ENCODE measurements around the gene IL17REL. TPM values are rescaled to one million over a fixed set of nuclear protein-coding genes. Genes with fewer than 3 reads are reported as not detected.
"Not testable (repeated sequence)": the region's sequence is repeated elsewhere in the genome, so short reads cannot be mapped to it uniquely, and the experiment has no call there.

Gene IL17REL
- total and polyA plus RNA-seq, 10 of the 15 experiments (the other 5 are each of a cell fraction or from before 2014, with no cell fraction given): 0.03 TPM; not detected in 9

DNA sequence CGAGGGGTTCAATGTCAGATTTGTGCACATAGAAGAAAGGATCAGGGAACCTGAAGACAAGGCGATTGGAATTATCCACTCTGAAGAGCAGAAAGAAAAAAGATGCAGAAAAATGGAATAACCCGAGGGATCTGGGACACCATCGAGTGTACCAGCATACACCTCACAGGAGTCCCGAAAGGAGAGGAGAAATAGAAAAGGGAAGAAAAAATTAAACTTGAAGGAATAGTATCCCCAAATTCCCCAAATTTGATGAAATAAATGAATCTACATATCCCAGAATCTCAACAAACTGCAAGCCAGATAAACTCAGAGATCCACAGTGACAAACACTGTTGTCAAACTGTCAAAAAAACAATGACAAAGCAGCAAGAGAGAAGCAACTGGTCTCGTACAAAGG is 21.4 kb downstream of the IL17REL start:
- Histone ChIP-seq H3K27me3 (replicated peaks in 1 of 2; ENCODE audit: control insufficient read depth in 2 of 2, insufficient read depth in 2 of 2, low read length in 1 of 2) (no peaks in the 10 kb centered on the region; a peak in 1 of 4 replicates), H3K36me3 (ENCODE audit: control insufficient read depth in 2 of 2, insufficient read depth in 2 of 2, low read length in 1 of 2) (no peaks in the 10 kb centered on the region), H3K4me3 (no peak overlapping the region), H4K20me1 (ENCODE audit: control insufficient read depth, insufficient read depth) (no peaks in the 10 kb centered on the region), H3K9ac (ENCODE audit: control insufficient read depth, insufficient read depth, low read length) (no peak overlapping the region), H3K9me3 (replicated peaks; ENCODE audit: control insufficient read depth, insufficient read depth, low read length) (no peaks in the 10 kb centered on the region; the same call in 1 of the 3 replicates), H2AFZ (ENCODE audit: control insufficient read depth, low read depth, low read length) (no peak overlapping the region), H3K79me2 (ENCODE audit: control insufficient read depth, insufficient read depth, low read length) (no peaks in the 10 kb centered on the region), H3K27ac (ENCODE audit: control insufficient read depth, insufficient read depth) (no peak overlapping the region), H3K4me1 (ENCODE audit: control insufficient read depth, insufficient read depth, low read length) (no peaks in the 10 kb centered on the region), H3K4me2 (ENCODE audit: control insufficient read depth, insufficient read depth) (no peak overlapping the region)
- WGBS (ENCODE audit: insufficient coverage, insufficient replicate concordance, low lambda C conversion rate, missing lambda C conversion rate): 64% methylated on average over 6 of the region's 6 CpGs
- ATAC-seq (no peak), DNase-seq (ENCODE audit: low read depth, low spot score) (no peak), FAIRE-seq (no peak)
- RAD21 ChIA-PET (ENCODE audit: unreplicated experiment): interaction anchor here (4.3 kb wide), 1 partner anchor 39 kb away, joined by 27 read pairs; no protein-coding TSS in a partner anchor
- intact Hi-C loops (cut with micrococcal nuclease; ENCODE audit: unreplicated experiment): no loop called here
- TF ChIP-seq PAX8 (IDR thresholded peaks at IDR 0.05): no peak
- no peak for TF ChIP-seq GATAD2B (conservative IDR thresholded peaks at IDR 0.05; ENCODE audit: low read depth)
- no peak for TF ChIP-seq NFXL1 (IDR thresholded peaks at IDR 0.05; ENCODE audit: borderline replicate concordance)
- TF ChIP-seq HDAC6 (IDR thresholded peaks at IDR 0.05; ENCODE audit: unreplicated experiment): no peak
- TF ChIP-seq, protein P1, sequence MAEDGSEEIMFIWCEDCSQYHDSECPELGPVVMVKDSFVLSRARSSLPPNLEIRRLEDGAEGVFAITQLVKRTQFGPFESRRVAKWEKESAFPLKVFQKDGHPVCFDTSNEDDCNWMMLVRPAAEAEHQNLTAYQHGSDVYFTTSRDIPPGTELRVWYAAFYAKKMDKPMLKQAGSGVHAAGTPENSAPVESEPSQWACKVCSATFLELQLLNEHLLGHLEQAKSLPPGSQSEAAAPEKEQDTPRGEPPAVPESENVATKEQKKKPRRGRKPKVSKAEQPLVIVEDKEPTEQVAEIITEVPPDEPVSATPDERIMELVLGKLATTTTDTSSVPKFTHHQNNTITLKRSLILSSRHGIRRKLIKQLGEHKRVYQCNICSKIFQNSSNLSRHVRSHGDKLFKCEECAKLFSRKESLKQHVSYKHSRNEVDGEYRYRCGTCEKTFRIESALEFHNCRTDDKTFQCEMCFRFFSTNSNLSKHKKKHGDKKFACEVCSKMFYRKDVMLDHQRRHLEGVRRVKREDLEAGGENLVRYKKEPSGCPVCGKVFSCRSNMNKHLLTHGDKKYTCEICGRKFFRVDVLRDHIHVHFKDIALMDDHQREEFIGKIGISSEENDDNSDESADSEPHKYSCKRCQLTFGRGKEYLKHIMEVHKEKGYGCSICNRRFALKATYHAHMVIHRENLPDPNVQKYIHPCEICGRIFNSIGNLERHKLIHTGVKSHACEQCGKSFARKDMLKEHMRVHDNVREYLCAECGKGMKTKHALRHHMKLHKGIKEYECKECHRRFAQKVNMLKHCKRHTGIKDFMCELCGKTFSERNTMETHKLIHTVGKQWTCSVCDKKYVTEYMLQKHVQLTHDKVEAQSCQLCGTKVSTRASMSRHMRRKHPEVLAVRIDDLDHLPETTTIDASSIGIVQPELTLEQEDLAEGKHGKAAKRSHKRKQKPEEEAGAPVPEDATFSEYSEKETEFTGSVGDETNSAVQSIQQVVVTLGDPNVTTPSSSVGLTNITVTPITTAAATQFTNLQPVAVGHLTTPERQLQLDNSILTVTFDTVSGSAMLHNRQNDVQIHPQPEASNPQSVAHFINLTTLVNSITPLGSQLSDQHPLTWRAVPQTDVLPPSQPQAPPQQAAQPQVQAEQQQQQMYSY (CRISPR knock-in tag; IDR thresholded peaks at IDR 0.05): no peak
- SMC1A ChIA-PET (ENCODE audit: uncharacterized antibody, unreplicated experiment): interaction anchor here (1.2 to 1.3 kb wide), 2 partner anchors 60 to 68 kb away, joined by 3 to 4 read pairs; no protein-coding TSS in a partner anchor
- POLR2A ChIA-PET: no interaction called here
- BruUV-seq (replicated peaks): no TSS peak
- CTCF ChIA-PET: interaction anchor here (0.9 to 1.5 kb wide), 2 partner anchors 11 to 39 kb away, joined by 3 to 5 read pairs; no protein-coding TSS in a partner anchor
- in situ Hi-C loops (cut with MboI): no loop called here

DNA sequence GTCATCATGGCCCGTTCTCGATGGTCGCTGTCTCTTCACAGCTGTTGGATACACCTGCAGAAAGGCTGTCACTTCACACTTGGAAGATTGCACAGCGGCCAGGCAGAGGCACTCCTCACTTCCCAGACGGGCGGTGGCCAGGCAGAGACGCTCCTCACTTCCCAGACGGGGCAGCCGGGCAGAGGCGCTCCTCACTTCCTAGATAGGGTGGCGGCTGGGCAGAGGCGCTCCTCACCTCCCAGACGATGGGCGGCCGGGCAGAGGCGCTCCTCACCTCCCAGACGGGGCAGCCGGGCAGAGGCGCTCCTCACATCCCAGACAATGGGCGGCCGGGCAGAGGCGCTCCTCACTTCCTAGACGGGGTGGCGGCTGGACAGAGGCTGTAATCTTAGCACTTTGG is 22.7 kb downstream of the IL17REL start:
- H2AFZ ChIP-seq (ENCODE audit: control insufficient read depth, low read depth, low read length); H4K20me1 ChIP-seq (ENCODE audit: control insufficient read depth, insufficient read depth); BruUV-seq (replicated peaks); H3K27me3 ChIP-seq (replicated peaks in 1 of 2; ENCODE audit: control insufficient read depth in 2 of 2, insufficient read depth in 2 of 2, low read length in 1 of 2); H3K9me3 ChIP-seq (replicated peaks; ENCODE audit: control insufficient read depth, insufficient read depth, low read length); H3K79me2 ChIP-seq (ENCODE audit: control insufficient read depth, insufficient read depth, low read length); ATAC-seq; RAD21 ChIA-PET (ENCODE audit: unreplicated experiment); H3K36me3 ChIP-seq (ENCODE audit: control insufficient read depth in 2 of 2, insufficient read depth in 2 of 2, low read length in 1 of 2); H3K4me2 ChIP-seq (ENCODE audit: control insufficient read depth, insufficient read depth); intact Hi-C loops (cut with micrococcal nuclease; ENCODE audit: unreplicated experiment); H3K27ac ChIP-seq (ENCODE audit: control insufficient read depth, insufficient read depth); in situ Hi-C loops (cut with MboI); FAIRE-seq; DNase-seq (ENCODE audit: low read depth, low spot score); H3K4me1 ChIP-seq (ENCODE audit: control insufficient read depth, insufficient read depth, low read length); H3K4me3 ChIP-seq; H3K9ac ChIP-seq (ENCODE audit: control insufficient read depth, insufficient read depth, low read length); POLR2A ChIA-PET: not testable (repeated sequence)
- WGBS (ENCODE audit: insufficient coverage, insufficient replicate concordance, low lambda C conversion rate, missing lambda C conversion rate): 78% methylated on average over 21 of the region's 24 CpGs
- CTCF ChIA-PET: interaction anchor here (1.5 kb wide), 1 partner anchor 41 kb away, joined by 5 read pairs; no protein-coding TSS in a partner anchor
- SMC1A ChIA-PET (ENCODE audit: uncharacterized antibody, unreplicated experiment): interaction anchor here (1.3 kb wide), 1 partner anchor 59 kb away, joined by 4 read pairs; no protein-coding TSS in a partner anchor
